IMR-90 (cell line): ENCODE measurements around the gene TBC1D24. TPM values are rescaled to one million over a fixed set of nuclear protein-coding genes. Genes with fewer than 3 reads are reported as not detected.
A peak's percentile ranks its signal among the peaks of the same experiment; 100 is the strongest.

ENCODE experiments used
- ATAC-seq: fragments of 200-7000 bp; cut with Tn5 transposase; 2 replicates; pipeline ENCODE4 v1.9.1; 2020; ENCODE audit warnings: low read depth, mild to moderate bottlenecking, moderate library complexity
- BruUV-seq: library from RNA; stranded (reverse); fragments of 400-500 nt; replicated peaks from 2 replicates; lab custom pipeline; 2021; lab: Mats Ljungman, UMichigan
- CTCF ChIA-PET: fragments of 300-600 bp; formaldehyde crosslinking; extraction: SDS; loops from one replicate; lab custom pipeline; 2021; ENCODE audit warnings: antibody characterized with exemption; lab: Yijun Ruan, JAX
- POLR2A ChIA-PET: fragments of 300-600 bp; sonication (Branson Sonifier 250); formaldehyde crosslinking; loops from one replicate; lab custom pipeline; 2022; ENCODE audit warnings: antibody characterized with exemption; ENCODE audit not compliant: unreplicated experiment; lab: Charles Lee
- DNase-seq: peaks from one replicate; pipeline ENCODE4 v3.0.0; 2013
- H2AFZ ChIP-seq: replicated peaks from 2 replicates; pipeline ENCODE3; 2013; ENCODE audit warnings: low read length, mild to moderate bottlenecking; ENCODE audit not compliant: poor library complexity
- H2AK5ac ChIP-seq: 2 replicates; pipeline ENCODE4 v1.6.1; 2013; ENCODE audit warnings: low read depth, low read length, inconsistent platforms
- H2AK9ac ChIP-seq: replicated peaks from 2 replicates; pipeline ENCODE3; 2013; ENCODE audit warnings: mild to moderate bottlenecking, low read depth, low read length, moderate library complexity; ENCODE audit not compliant: poor library complexity
- H2BK120ac ChIP-seq: 2 replicates; pipeline ENCODE4 v1.6.1; 2013; ENCODE audit warnings: low read depth, low read length, inconsistent platforms
- H2BK15ac ChIP-seq: 3 replicates; pipeline ENCODE4 v1.6.1; 2013; ENCODE audit warnings: low read depth, low read length, inconsistent platforms
- H2BK20ac ChIP-seq: 2 replicates; pipeline ENCODE4 v1.6.1; 2013; ENCODE audit warnings: low read depth, mild to moderate bottlenecking, inconsistent platforms, low read length, moderate library complexity
- H2BK5ac ChIP-seq: 2 replicates; pipeline ENCODE4 v1.6.1; 2013; ENCODE audit warnings: mild to moderate bottlenecking, low read depth, low read length, inconsistent platforms; ENCODE audit not compliant: poor library complexity, severe bottlenecking
- H3K14ac ChIP-seq: replicated peaks from 2 replicates; pipeline ENCODE4 v1.6.1; 2013; ENCODE audit warnings: low read depth, low read length, inconsistent platforms
- H3K18ac ChIP-seq: 2 replicates; pipeline ENCODE4 v1.6.1; 2013; ENCODE audit warnings: low read depth, low read length, control low read depth
- H3K23ac ChIP-seq: 2 replicates; pipeline ENCODE4 v1.6.1; 2013; ENCODE audit warnings: low read depth, low read length, inconsistent platforms
- H3K27ac ChIP-seq: 2 replicates; pipeline ENCODE4 v1.5.1; 2013; ENCODE audit warnings: mild to moderate bottlenecking, control low read depth, low read length; ENCODE audit not compliant: insufficient read depth
- H3K27me3 ChIP-seq: 2 replicates; pipeline ENCODE4 v1.6.1; 2013; ENCODE audit warnings: low read length; ENCODE audit not compliant: control insufficient read depth, insufficient read depth
- H3K36me3 ChIP-seq: 2 replicates; pipeline ENCODE4 v1.6.1; 2013; ENCODE audit warnings: low read length, mixed read lengths; ENCODE audit not compliant: control insufficient read depth, insufficient read depth
- H3K4ac ChIP-seq: 2 replicates; pipeline ENCODE4 v1.6.1; 2013; ENCODE audit warnings: low read depth, low read length, inconsistent platforms
- H3K4me1 ChIP-seq: 2 replicates; pipeline ENCODE4 v1.6.1; 2013; ENCODE audit warnings: low read length, mixed read lengths; ENCODE audit not compliant: control insufficient read depth, insufficient read depth
- H3K4me2 ChIP-seq: 2 replicates; pipeline ENCODE4 v1.6.1; 2013; ENCODE audit warnings: low read depth, mild to moderate bottlenecking, control low read depth, low read length, moderate library complexity
- H3K4me3 ChIP-seq: 2 replicates; pipeline ENCODE4 v1.5.1; 2013; ENCODE audit warnings: low read depth, mild to moderate bottlenecking, control low read depth, low read length, moderate library complexity; ENCODE audit not compliant: insufficient read depth
- H3K56ac ChIP-seq: 2 replicates; pipeline ENCODE4 v1.6.1; 2013; ENCODE audit warnings: low read length, inconsistent platforms; ENCODE audit not compliant: insufficient read depth; ENCODE audit errors: extremely low read depth
- H3K79me1 ChIP-seq, 2 experiments: 2 replicates each; pipeline ENCODE4 v1.6.1; 2013; ENCODE audit warnings: low read length in 2 of 2, inconsistent platforms in 1 of 2, low read depth in 1 of 2
- H3K9ac ChIP-seq: 2 replicates; pipeline ENCODE4 v1.6.1; 2013; ENCODE audit warnings: low read depth, low read length, control low read depth
- H3K9me1 ChIP-seq: 2 replicates; pipeline ENCODE4 v1.6.1; 2013; ENCODE audit warnings: low read length, inconsistent platforms; ENCODE audit not compliant: insufficient read depth
- H3K9me3 ChIP-seq: 2 replicates; pipeline ENCODE4 v1.6.1; 2013; ENCODE audit warnings: low read length; ENCODE audit not compliant: control insufficient read depth, insufficient read depth
- H4K20me1 ChIP-seq: 2 replicates; pipeline ENCODE4 v1.6.1; 2013; ENCODE audit warnings: low read length, inconsistent platforms; ENCODE audit not compliant: insufficient read depth
- H4K5ac ChIP-seq: 2 replicates; pipeline ENCODE4 v1.6.1; 2013; ENCODE audit warnings: mild to moderate bottlenecking, low read depth, low read length, control low read depth
- H4K8ac ChIP-seq, 2 experiments: 2 replicates each; pipeline ENCODE4 v1.6.1; 2013; ENCODE audit warnings: low read depth in 2 of 2, low read length in 2 of 2, control low read depth in 1 of 2, inconsistent platforms in 1 of 2
- H4K91ac ChIP-seq: 2 replicates; pipeline ENCODE4 v1.6.1; 2013; ENCODE audit warnings: low read depth, low read length, inconsistent platforms; ENCODE audit not compliant: insufficient read depth
- CEBPB ChIP-seq: IDR thresholded peaks from 2 replicates; pipeline ENCODE4 v1.6.1; 2012; ENCODE audit warnings: low read depth, low read length, improper control_type of control experiment
- FOS ChIP-seq: fragments of 150-350 bp; IDR thresholded peaks from 2 replicates; pipeline ENCODE4 v1.6.1; 2016; ENCODE audit warnings: low read depth, low read length
- MAFK ChIP-seq: IDR thresholded peaks from 2 replicates; pipeline ENCODE4 v1.6.1; 2012; ENCODE audit warnings: low read depth, low read length, improper control_type of control experiment
- MXI1 ChIP-seq: IDR thresholded peaks from 2 replicates; pipeline ENCODE4 v1.6.1; 2012; ENCODE audit warnings: low read depth, mild to moderate bottlenecking, low read length, moderate library complexity, borderline replicate concordance
- RAD21 ChIP-seq: IDR thresholded peaks from 2 replicates; pipeline ENCODE4 v1.6.1; 2012; ENCODE audit warnings: low read length, improper control_type of control experiment
- RCOR1 ChIP-seq: IDR thresholded peaks from 2 replicates; pipeline ENCODE4 v1.6.1; 2012; ENCODE audit warnings: mild to moderate bottlenecking, low read length, improper control_type of control experiment; ENCODE audit not compliant: insufficient replicate concordance
- WGBS, 2 experiments: methylation state at CpG; one replicate each; pipeline versions ENCODE4 v1.1.5 to v1.1.7; 2013; ENCODE audit warnings: missing lambda C conversion rate in 2 of 2; ENCODE audit not compliant: insufficient read length in 1 of 2; ENCODE audit errors: extremely low coverage in 2 of 2; 5-methylcytosine and 5-hydroxymethylcytosine counted together
- dilution Hi-C: fragments of 300-500 bp; cut with HindIII; formaldehyde crosslinking; loops from one replicate; pipeline ENCODE4 v1.14.3; 2018; ENCODE audit warnings: low sequenced_read_pairs; ENCODE audit not compliant: unreplicated experiment
- in situ Hi-C: fragments of 300-500 bp; cut with MboI; formaldehyde crosslinking; loops from 3 replicates; pipeline ENCODE4 v1.14.3; 2019; ENCODE audit warnings: low sequenced_read_pairs, inconsistent platforms, mixed read lengths
- intact Hi-C: fragments of 100-400 bp; cut with micrococcal nuclease; formaldehyde crosslinking; loops from 2 replicates; pipeline ENCODE4 v1.10.0; 2022
- polyA plus RNA-seq, 3 experiments: library from polyadenylated mRNA; depleted of rRNA; stranded (reverse); fragments of >200 nt; gene quantifications; 2 replicates each; pipeline ENCODE4 v1.2.3, GENCODE V29; 2012; ENCODE audit warnings: low replicate concordance in 1 of 3
- total RNA-seq: library from RNA; depleted of rRNA; stranded (reverse); fragments of >200 nt; gene quantifications from 2 replicates; pipeline ENCODE4 v1.2.3, GENCODE V29; 2012
- TF ChIP-seq, protein P1 (sequence below): conservative IDR thresholded peaks from 2 replicates; pipeline ENCODE4 v1.5.1; 2012; ENCODE audit warnings: mild to moderate bottlenecking, low read depth, low read length, improper control_type of control experiment

Gene TBC1D24
- total and polyA plus RNA-seq, 2 of the 4 experiments (the other 2 are of a cell fraction): 7.5 to 13.4 TPM

DNA sequence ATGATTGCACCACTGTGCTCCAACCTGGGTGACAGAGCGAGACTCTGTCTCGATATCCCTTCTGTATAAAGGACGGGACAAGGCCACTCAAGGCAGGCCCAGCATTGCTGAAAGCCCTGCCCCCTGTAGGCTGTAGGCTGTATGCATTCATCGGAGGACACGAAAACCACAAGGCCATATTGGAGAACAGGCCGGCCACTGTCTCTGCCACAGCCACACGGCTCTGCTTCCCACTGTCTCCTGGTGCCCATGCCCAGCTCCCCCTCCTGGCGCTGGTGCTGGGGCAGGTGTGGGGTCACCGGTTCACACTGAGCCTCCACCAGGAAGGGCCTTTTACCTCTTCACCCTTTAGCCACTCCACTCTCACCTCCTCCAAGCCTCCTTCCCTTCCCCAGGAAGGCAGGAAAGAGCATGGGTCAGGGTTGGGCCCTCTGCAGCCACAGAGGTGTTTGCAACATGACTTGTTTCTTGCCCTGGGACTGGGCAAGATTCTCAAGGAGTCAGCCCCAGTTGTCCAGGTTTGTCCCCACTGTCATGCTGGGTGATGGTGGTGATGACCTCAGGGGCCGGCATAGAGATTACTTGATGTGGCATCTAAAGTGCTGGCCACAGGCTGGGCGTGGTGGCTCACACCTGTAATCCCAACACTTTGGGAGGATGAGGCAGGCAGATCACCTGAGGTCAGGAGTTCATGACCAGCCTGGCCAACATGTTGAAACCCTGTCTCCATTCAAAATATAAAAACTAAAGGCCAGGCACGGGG, 9.1 kb upstream of the TBC1D24 start:
- H2BK15ac ChIP-seq: no peak overlapping the region
- no peak overlapping the region for H3K23ac ChIP-seq
- no peak overlapping the region for H2BK20ac ChIP-seq
- no peaks in the 10 kb centered on the region for H3K36me3 ChIP-seq
- no peak overlapping the region for H3K4ac ChIP-seq
- peaks cover 8% of the 10 kb centered on the region for H3K9me1 ChIP-seq
- H4K8ac ChIP-seq: no peak overlapping the region
- H2AFZ ChIP-seq: no peak overlapping the region
- H3K14ac ChIP-seq: no peak overlapping the region
- dilution Hi-C loops (no loop called here), in situ Hi-C loops (no loop called here), intact Hi-C loops (no loop called here)
- no peak overlapping the region for H2BK120ac ChIP-seq
- no peak overlapping the region for H2BK5ac ChIP-seq
- H3K9ac ChIP-seq: no peak overlapping the region
- 87% methylated on average over 3 of the region's 12 CpGs; no CpG with 5 or more reads in 1 of the 2 experiments for WGBS, 2 experiments
- no peak overlapping the region for H3K4me3 ChIP-seq
- ChIA-PET CTCF (no interaction called here), POLR2A (no interaction called here)
- no peak overlapping the region for H3K27ac ChIP-seq
- peaks cover 0 to 20% of the 10 kb centered on the region in 2 experiments; a peak in 1 of 4 replicates for H3K79me1 ChIP-seq
- no peak for DNase-seq
- peaks cover 13% of the 10 kb centered on the region for H3K4me1 ChIP-seq
- H4K20me1 ChIP-seq: no peaks in the 10 kb centered on the region; the same call in 1 of the 2 replicates
- no peak for TF ChIP-seq MAFK
- TF ChIP-seq RAD21: no peak
- TF ChIP-seq RCOR1: no peak
- TF ChIP-seq MXI1: no peak
- TF ChIP-seq, protein P1, sequence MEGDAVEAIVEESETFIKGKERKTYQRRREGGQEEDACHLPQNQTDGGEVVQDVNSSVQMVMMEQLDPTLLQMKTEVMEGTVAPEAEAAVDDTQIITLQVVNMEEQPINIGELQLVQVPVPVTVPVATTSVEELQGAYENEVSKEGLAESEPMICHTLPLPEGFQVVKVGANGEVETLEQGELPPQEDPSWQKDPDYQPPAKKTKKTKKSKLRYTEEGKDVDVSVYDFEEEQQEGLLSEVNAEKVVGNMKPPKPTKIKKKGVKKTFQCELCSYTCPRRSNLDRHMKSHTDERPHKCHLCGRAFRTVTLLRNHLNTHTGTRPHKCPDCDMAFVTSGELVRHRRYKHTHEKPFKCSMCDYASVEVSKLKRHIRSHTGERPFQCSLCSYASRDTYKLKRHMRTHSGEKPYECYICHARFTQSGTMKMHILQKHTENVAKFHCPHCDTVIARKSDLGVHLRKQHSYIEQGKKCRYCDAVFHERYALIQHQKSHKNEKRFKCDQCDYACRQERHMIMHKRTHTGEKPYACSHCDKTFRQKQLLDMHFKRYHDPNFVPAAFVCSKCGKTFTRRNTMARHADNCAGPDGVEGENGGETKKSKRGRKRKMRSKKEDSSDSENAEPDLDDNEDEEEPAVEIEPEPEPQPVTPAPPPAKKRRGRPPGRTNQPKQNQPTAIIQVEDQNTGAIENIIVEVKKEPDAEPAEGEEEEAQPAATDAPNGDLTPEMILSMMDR: peak; percentile 23; the same call in 1 of the 2 replicates
- TF ChIP-seq CEBPB: no peak
- TF ChIP-seq FOS: no peak
- H3K9me3 ChIP-seq: no peaks in the 10 kb centered on the region
- H2AK5ac ChIP-seq: no peak overlapping the region
- no peak overlapping the region for H3K4me2 ChIP-seq
- BruUV-seq: no TSS peak
- H3K18ac ChIP-seq: no peak overlapping the region
- no peaks in the 10 kb centered on the region for H3K27me3 ChIP-seq
- ATAC-seq: no peak
- H3K56ac ChIP-seq: no peak overlapping the region
- no peak overlapping the region for H4K5ac ChIP-seq
- H2AK9ac ChIP-seq: peak overlapping the region; percentile 9
- H4K91ac ChIP-seq: no peak overlapping the region
